HG03175 (cell line): Measurements from ENCODE around the gene TIAL1.
A peak's percentile ranks its signal among the peaks of the same experiment; 100 is the strongest.
"Not testable (repeated sequence)": the region's sequence is repeated elsewhere in the genome, so short reads cannot be mapped to it uniquely, and the experiment has no call there.

ENCODE experiments used
- ATAC-seq: cut with Tn5 transposase; IDR thresholded peaks from one replicate; pipeline ENCODE4 v1.9.1; 2021; ENCODE audit warnings: mild to moderate bottlenecking, moderate library complexity; ENCODE audit not compliant: unreplicated experiment

TIAL1 gene

DNA sequence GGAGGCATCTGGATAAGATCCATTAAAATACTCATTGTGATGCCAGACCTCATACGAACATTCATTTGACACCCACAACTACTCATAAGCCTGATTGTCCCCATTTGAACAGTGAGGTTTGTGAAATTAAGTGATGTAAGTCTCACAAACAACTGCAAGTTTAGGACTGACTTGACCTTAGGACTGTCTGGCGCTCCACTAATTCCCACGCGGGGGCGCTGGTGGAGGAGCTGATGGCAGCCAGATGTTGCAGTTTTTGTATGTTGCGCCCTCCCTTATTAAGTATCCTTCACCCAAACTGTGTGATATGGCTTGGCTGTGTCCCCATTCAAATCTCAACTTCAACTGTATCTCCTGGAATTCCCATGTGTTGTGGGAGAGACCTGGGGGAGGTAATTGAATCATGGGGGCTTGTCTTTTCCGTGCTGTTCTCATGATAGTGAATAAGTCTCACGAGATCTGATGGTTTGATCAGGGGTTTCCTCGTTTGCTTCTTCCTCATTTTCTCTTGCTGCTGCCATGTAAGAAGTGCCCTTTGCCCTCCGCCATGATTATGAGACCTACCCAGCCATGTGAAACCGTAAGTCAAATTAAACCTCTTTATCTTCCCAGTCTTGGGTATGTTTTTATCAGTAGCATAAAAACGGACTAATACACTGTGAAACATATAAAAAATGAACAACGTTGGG lies 20.3 kb upstream of the TIAL1 start:
- ATAC-seq, result no peak

DNA sequence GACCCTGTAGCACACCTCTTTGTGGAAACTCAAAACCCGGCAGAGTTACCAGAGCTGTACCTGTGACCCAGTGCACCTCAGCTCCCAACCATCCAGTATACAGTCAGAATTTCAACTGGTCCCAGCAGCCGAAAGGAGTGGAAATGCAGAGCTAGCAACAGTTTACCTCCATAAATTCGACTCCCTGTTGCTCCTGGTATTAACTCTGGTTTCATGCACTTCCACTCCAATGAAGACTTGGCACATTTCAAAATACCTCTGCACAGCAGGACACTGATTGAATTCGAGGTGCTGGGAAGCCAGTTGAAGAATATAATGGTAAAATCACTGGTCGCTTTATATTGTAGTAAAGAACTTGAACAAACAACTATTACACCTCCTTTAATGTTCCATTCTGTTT lies 17.9 kb upstream of the TIAL1 start:
- no peak for ATAC-seq

GRCh38 chr10:119613741-119614140 lies 17.0 kb upstream of the TIAL1 start:
- no peak for ATAC-seq

DNA sequence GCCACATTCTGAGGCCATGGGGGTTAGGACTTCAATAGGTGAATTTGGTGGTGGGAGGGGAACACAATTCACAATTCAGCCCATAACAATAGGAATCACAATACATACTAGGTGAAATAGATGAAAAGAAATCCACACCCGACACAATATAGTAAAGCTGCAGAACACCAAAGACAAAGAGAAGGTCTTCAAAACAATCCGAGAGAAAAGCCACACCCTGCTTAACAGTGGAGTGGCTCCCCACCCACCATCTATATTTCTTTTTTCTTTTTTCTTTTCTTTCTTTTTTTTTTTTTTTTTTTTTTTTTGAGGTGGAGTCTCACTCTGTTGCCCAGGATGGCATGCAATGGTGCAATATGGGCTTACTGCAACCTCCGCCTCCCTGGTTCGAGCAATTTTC lies 14.7 kb upstream of the TIAL1 start:
- ATAC-seq, result no peak

DNA sequence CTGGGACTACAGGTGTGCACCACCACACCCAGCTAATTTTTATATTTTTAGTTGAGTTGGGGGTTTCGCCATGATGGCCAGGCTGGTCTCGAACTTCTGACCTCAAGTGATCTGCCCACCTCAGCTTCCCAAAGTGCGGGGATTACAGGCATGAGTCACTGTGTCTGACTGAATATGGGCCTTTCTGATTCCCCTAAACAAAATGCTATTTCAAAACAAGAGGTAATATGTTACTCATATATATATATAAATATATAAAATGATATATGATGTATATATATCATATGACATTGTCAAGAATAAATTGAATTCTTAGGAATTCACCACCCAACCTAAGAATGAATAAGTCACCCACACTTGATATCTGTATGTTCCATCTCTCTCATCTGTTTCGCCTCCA lies 12.8 kb upstream of the TIAL1 start:
- ATAC-seq, result no peak

- no peak for ATAC-seq
These were observed 11.8 kb upstream of the TIAL1 start for GRCh38 chr10:119608316-119609155.

DNA sequence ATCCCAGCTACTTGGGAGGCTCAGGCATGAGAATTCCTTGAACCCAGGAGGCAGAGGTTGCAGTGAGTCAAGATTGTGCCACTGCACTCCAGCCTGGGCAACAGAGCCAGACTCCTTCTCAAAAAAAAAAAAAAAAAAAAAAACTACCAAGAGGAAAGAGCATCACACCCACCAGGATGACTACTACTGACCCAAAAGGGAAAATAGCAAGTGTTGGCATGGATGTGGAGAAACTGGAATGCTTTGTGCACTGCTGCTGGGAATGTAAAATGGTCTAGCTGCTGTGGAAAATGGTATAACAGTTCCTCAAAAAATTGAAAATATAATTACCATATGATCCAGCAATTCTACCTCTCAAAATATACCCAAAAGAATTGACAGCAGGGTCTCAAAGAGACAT lies 7.7 kb upstream of the TIAL1 start:
- ATAC-seq, result no peak

GRCh38 chr10:119602241-119603095 lies 5.7 kb upstream of the TIAL1 start:
- ATAC-seq, result no peak

DNA sequence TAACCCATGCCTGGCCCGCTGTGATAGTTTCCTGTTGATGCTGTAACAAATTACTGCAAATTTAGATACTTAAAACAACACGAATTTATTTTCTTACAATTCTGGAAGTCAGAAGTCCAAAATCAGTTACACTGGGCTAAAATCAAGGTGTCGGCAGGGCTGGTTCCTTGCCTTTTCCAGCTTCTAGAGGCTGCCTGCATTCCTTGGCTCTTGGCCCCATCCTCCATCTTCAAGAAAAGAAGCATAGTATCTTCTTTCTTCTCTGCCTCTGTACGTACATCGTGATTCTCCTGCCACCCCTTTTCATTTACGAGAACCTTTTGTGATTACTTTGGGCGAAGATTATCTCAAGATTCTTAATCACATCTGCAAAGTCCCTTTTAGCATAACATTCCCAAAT lies 1.6 kb upstream of the TIAL1 start:
- no peak for ATAC-seq

- peak; percentile 21 for ATAC-seq
These were observed 832 bp upstream of the TIAL1 start for GRCh38 chr10:119597405-119598186.

GRCh38 chr10:119595676-119596515 lies 868 bp downstream of the TIAL1 start:
- peak; percentile 6 for ATAC-seq

- no peak for ATAC-seq
These were observed 1.6 kb downstream of the TIAL1 start for GRCh38 chr10:119595134-119595675.

DNA sequence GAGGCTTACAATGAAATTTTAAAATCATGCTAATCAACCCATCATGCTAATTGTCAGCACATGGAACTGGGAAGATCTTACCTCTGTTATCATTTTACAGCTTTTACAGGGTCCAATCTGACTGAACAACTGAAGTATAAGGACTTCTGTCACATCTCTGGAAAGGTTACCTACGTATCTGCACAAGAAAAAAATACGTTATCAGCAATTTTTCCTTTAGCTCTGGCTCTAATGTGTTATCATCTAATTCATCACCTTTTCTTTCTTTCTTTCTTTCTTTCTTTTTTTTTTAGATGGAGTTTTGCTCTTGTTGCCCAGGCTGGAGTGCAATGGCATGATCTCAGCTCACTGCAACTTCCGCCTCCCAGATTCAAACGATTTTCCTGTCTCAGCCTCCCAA lies 8.7 kb downstream of the TIAL1 start:
- ATAC-seq, result no peak

DNA sequence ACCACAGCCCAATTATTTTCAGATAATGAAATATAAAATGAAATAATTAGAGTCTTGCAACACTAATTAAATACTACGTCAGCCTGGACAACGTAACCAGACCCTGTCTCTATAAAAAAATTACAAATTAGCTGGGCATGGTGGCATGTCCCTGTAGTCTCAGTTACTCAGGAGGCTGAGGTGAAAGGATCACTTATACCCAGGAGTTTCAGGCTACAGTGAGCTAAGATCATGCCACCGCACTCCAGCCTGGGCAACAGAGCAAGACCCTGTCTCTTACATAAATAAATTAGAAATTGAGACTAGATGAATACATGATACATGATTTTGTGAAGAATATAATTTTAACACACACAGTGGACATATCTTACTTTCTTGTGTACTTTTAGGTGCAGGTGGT lies 18.4 kb downstream of the TIAL1 start:
- no peak for ATAC-seq

DNA sequence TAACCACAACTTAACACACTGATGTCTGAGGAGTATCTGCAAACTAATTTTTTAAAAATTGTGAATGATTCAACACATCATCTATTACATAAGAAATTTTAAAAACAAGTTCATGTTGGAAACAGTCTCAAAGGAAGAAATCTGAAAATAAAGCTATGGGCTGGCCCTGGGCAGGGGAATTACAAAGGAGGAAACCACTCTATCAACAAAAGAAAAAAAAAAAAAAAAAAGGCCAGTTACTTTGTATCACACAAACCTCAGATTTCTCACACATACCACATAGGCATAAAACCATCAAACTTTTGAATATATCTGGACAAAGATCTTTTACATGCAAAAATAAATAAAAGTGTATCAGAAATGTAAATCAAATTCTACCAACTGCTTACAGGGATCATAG lies 20.8 kb downstream of the TIAL1 start:
- no peak for ATAC-seq

- no peak for ATAC-seq
These were observed 21.3 kb downstream of the TIAL1 start for GRCh38 chr10:119575506-119575905.

DNA sequence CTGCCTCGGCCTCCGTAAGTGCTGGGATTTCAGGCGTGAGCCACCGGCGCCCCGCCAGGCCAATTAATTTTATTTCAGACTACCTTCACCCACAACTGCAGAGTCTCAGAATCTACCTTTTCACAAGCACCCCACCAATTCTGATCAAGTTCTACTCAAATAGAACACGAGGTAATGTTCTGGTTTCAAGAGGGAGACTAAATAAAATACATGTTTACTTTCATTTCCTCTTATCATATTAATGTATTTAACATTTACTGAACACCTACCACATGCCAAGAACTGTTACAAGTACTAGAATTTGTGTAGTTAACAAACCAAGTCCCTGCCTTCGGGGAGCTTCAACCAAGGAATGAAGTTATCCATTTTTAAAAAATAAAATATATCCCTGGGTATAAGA lies 28.8 kb downstream of the TIAL1 start:
- no peak for ATAC-seq

GRCh38 chr10:119562097-119562496 lies 34.7 kb downstream of the TIAL1 start:
- no peak for ATAC-seq

DNA sequence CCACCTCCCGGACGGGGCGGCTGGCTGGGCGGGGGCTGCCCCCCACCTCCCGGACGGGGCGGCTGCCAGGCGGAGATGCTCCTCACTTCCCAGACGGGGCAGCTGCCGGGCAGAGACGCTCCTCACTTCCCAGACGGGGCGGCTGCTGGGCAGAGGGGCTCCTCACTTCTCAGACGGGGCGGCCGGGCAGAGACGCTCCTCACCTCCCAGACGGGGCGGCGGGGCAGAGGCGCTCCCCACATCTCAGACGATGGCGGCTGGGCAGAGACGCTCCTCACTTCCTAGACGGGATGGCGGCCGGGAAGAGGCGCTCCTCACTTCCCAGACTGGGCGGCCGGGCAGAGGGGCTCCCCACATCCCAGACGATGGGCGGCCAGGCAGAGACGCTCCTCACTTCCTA lies 37.3 kb downstream of the TIAL1 start:
- ATAC-seq, result not testable (repeated sequence)

DNA sequence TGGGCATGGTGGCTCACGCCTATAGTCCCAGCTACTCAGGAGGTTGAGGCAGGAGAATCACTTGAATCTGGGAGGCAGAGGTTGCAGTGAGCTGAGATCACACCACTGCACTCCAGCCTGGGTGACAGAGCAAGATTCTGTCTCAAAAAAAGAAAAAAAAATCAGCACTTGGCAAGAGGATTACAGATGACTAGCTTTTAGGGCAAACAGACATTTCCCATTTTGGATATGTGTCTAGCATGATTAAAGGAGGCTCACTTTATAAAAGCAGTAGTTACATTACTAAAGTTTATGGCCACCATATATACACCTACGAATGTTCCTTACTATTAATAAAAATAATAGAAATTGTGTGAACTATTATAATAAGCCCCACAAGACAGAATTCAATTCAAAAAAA lies 40.7 kb downstream of the TIAL1 start:
- not testable (repeated sequence) for ATAC-seq
